GM21786 (cell line): ENCODE measurements around the gene SLC26A6.
A peak's percentile ranks its signal among the peaks of the same experiment; 100 is the strongest.

Source experiments
- ATAC-seq: cut with Tn5 transposase; IDR thresholded peaks from one replicate; pipeline ENCODE4 v1.9.1; 2021; ENCODE audit not compliant: unreplicated experiment

The SLC26A6 gene

DNA sequence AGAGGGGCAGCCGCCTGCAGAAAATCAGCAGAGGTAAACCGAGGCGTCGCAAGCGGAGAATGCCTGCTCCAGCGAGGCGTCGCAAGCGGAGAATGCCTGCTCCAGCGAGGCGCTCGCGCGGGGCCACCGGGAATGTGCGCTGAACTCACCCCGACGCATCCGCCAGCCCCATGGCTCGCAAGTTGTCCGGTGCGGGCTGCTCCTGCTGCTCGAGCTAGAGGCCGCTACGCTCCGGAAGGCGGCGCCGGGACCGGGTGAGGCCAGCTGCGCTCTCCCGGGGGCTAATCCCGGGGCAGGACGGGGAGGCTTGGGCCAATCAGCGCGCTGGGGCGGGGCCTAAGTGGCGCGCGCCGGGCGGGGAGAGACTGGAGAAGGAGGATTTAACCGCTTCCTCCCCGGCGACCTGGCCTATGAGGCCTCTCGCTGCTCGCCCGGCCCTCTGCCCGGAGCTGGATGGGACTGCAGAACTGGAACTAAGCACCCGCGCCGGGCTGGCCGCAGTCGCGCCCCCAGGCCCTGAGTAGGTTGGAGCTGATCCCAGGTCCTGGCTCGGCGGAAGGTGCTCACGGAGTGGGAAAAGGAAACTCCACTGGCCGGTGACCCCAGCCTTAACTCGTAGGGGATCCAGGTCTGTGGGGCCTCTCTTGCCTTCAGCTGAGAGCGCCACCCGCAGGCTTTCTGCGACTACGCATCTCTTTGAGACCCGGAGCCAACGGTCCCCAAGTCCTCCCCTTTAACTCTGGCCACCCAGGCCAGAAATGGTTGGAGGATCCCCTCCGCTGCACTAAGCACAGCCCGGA, at the start of gene SLC26A6:
TSS of gene SLC26A6 (minus strand) at position 240 of the 800 bp plus-strand sequence. CDS start at position 172, 68 bp downstream.
- ATAC-seq = peak; percentile 92

DNA sequence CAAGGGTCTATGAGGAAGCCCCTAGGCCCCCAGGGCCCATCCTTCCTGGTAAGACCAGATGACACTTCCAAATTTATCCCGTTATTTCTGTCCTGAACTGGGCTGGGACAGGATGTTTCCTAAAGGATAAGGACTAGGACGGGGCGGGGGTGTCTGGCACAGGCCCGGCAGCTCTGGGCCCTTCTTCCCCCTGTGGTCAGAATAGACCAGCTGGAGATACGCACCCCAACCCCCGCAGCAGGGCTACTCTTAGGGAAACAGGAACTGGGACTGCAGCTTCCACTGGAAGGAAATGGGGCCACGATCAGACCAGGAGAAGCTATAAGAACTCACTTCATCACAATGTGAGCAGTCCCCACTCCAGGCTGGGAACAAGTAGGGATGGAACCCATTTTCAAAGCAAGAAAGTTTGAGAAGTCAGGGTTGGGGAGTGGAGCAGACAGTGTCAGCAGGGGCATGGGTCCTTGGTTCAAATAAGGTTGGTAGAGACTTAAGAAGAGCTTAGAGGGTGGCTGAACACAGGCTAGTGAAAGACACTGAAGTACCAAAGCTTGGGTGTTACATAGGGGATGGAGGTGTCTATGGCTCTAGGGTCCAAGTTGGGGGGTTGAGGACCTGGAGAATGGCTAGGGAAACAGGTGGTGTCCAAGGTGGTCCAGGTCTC, 49.4 kb upstream of the SLC26A6 start:
- no peak for ATAC-seq

DNA sequence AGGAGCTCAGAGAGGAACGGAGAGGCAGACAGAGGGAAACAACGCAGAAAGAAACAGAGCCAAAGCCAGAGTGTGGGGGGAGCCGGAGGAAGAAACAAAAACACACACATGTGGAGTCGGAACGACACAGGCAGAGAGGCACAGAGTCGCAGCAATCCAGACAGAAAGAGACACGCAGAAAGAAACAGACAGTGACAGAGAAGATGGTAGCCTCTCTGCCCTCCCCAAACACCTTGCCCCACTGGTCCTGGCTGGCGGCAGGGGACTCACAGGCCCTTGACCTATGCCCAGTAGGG, 48.7 kb upstream of the SLC26A6 start:
- no peak for ATAC-seq

DNA sequence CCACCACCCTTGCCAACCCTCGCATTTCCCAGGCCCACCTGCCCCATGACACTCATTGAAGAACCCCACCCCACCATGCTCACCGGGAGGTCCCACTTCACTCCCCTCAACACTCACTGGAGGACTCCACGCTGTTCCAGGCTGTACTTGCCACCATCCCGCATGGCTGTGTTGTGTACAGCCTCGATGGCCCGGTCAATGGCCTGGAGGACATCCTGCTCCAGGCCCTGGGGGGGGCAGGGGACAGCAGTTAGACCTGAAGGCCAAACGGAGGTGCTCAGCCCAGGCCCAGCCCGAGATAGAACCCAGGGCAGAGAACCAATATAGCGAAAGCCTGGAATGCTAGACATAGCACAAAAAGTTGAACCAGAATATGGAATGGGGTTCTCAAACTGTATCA, 47.5 kb upstream of the SLC26A6 start:
- no peak for ATAC-seq

DNA sequence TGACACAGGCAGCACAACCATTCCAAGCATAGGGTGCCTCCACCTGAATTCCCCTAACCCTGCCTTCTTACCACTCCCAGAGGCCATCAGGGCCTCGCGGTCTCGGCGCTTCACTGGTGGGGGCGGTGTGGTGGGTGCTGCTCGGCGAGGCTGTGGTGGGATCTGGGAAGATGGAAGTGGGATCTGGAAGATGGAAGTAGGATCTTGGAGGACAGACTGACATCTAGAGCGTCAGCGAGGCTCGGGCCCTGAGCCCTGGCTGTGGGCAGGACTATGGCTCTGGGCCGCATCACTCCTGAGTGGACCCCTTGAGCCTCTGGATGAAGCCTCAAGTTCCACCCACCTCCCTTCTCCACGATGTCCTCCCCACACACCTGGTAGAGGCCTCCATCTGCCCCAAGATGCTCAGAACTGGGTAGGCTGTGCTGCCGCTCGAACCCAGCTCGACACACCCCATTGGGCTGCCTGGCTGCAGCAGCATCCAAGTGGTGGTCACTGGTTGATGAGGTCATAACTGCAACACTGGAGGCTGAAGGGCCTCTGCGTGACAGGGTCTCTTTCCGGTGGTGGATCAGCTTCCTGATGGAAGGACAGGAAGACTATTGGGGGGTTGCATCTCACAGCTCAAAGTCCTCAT, 46.8 kb upstream of the SLC26A6 start:
- no peak for ATAC-seq

DNA sequence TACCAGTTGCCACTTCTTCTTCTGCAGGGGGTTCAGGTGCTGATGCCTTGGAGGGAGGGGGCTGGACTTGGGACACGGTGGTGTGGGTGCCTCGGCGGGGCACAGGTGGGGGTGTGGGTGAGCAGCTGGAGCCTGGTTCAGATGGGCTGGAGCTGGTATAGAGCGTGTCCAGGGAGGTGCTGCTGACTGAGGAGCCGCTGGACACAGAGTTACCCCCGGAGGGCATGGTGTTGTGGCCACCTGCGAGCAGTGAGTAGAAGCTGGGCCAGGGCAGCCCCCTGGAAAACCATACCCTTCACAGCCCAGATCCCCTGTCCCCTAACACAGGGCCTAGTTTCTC, 46.2 kb upstream of the SLC26A6 start:
- ATAC-seq = no peak

DNA sequence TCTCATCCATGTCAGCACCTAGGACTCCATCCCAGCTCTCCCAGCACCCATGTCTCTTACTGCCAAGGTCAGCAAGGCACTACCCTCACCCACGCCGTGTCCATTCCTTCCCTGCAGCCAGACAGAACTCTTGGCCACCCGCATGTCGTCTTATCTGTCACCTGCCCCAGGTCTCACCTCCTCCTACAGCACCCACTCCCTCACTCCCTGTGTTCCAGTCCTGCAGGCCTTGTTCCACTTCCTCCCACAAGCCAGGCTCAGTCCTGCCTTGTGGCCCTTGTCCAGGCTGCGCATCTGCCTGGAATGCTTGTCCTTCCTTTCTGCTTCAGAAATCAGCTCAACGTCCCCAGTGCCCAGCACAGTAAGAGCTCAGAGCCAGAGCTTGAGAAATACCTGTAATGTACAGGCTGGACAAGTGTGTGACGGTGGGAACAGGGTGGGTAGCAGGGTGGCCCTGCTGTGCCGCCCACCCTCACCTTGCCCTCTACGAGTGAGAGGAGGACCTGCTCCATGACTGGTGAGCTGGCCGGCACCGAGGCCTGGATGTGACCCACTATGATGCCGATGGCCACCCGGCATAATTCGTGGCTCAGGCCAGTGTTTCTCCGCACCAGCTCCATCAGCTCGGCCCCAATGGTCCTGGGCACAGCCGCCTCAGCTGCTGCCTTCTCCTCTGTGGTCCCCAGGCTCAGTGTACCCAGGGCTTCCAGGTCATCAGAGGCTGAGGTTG, 45.7 kb upstream of the SLC26A6 start:
- no peak for ATAC-seq

GRCh38 chr3:48679411-48680391, 44.4 kb upstream of the SLC26A6 start:
- no peak for ATAC-seq

GRCh38 chr3:48678566-48679380, 43.5 kb upstream of the SLC26A6 start:
- ATAC-seq = no peak

GRCh38 chr3:48678056-48678455, 42.8 kb upstream of the SLC26A6 start:
- ATAC-seq = no peak

DNA sequence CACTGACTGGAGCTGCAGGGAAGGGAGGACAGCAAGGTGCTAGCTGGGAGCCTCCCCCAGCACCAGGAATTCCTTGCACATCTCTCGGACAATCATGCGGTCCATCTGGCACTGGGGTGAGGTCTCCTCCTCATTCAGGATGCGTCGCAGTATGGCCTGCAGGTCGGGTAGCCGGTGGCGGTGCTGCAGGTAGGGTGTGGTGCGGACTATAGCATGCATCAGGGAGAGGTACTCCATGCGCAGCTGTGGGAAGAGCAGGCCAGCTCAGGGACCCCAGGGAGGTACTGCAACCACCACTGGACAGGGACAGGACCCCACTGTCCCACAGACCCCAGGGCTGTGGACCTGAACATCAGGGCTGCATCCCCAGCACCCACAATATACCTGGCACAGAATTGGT, 39.2 kb upstream of the SLC26A6 start:
- ATAC-seq = no peak

- ATAC-seq = no peak
Measured at GRCh38 chr3:48672522-48672921, 37.3 kb upstream of the SLC26A6 start.

DNA sequence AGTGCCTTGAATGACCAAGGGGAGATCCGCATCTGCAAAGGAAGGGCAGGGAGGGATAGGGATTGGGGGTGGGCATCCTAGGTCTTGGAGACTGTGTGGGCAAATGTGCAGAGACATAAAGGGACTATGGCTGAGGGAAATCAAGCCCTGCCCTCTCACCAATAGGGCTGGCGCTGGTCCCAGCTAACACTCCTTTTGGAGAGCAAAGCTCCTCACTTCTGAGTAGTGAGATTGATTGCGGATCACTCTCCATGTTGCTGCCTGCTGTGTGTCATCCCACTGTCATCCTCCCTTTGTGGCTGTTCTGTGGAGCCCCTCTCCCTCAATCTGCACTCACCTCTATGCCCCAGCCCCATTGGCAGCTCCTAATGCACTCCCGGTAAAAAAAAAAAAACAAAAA, 29.7 kb upstream of the SLC26A6 start:
- no peak for ATAC-seq

GRCh38 chr3:48664313-48664644, 29.0 kb upstream of the SLC26A6 start:
- no peak for ATAC-seq

- ATAC-seq = peak; percentile 87
Measured at GRCh38 chr3:48663489-48664312, 28.4 kb upstream of the SLC26A6 start.

GRCh38 chr3:48662753-48663488, 27.7 kb upstream of the SLC26A6 start, which contains the start of gene CELSR3:
TSS of gene CELSR3 (minus strand) at chr3:48662886. CDS start at chr3:48662634, 252 bp downstream.
- no peak for ATAC-seq

GRCh38 chr3:48662145-48662752, 27.0 kb upstream of the SLC26A6 start:
- ATAC-seq = no peak
